Astrocyte (in vitro differentiated cells and primary cell): ENCODE data around the gene ZG16. TPM values are rescaled to one million over a fixed set of nuclear protein-coding genes. Genes with fewer than 3 reads are reported as not detected.

Experiments
- DNase-seq: peaks from one replicate; pipeline ENCODE4 v3.0.0-alpha.2; 2010; ENCODE audit warnings: low read depth
- FAIRE-seq: peaks from 2 replicates; lab custom pipeline; 2011; peaks lifted over from hg19 to GRCh38; lab: Jason Lieb, UNC
- H2AFZ ChIP-seq: 2 replicates; pipeline ENCODE4 v1.6.0; 2012; ENCODE audit warnings: low read depth, low read length, inconsistent platforms
- H3K27ac ChIP-seq: 2 replicates; pipeline ENCODE4 v1.5.1; 2011; ENCODE audit warnings: low read depth, low read length, inconsistent platforms
- H3K27me3 ChIP-seq: 2 replicates; pipeline ENCODE4 v1.6.0; 2011; ENCODE audit warnings: low read length, inconsistent platforms; ENCODE audit not compliant: insufficient read depth
- H3K36me3 ChIP-seq: 2 replicates; pipeline ENCODE4 v1.5.1; 2011; ENCODE audit warnings: low read length, inconsistent platforms; ENCODE audit not compliant: insufficient read depth
- H3K4me1 ChIP-seq: 2 replicates; pipeline ENCODE4 v1.5.1; 2011; ENCODE audit warnings: low read length, inconsistent platforms; ENCODE audit not compliant: insufficient read depth
- H3K4me2 ChIP-seq: 2 replicates; pipeline ENCODE4 v1.6.0; 2012; ENCODE audit warnings: low read length, inconsistent platforms
- H3K4me3 ChIP-seq: 2 replicates; pipeline ENCODE4 v1.5.1; 2011; ENCODE audit warnings: low read depth, mild to moderate bottlenecking, low read length, inconsistent platforms; ENCODE audit not compliant: insufficient read depth
- H3K79me2 ChIP-seq: 2 replicates; pipeline ENCODE4 v1.6.0; 2012; ENCODE audit warnings: mild to moderate bottlenecking, low read length, inconsistent platforms; ENCODE audit not compliant: insufficient read depth
- H3K9ac ChIP-seq: 2 replicates; pipeline ENCODE4 v1.6.0; 2012; ENCODE audit warnings: mild to moderate bottlenecking, low read length, inconsistent platforms
- H3K9me3 ChIP-seq: 2 replicates; pipeline ENCODE4 v1.5.1; 2012; ENCODE audit warnings: low read depth, mild to moderate bottlenecking, low read length, inconsistent platforms; ENCODE audit not compliant: insufficient read depth
- H4K20me1 ChIP-seq: 2 replicates; pipeline ENCODE4 v1.6.0; 2012; ENCODE audit warnings: low read length, inconsistent platforms; ENCODE audit not compliant: insufficient read depth
- H3K27ac Mint-ChIP-seq: one replicate; pipeline ENCODE4 v1.8.0; 2021; ENCODE audit warnings: mild to moderate bottlenecking, mixed read lengths; ENCODE audit not compliant: unreplicated experiment
- H3K27me3 Mint-ChIP-seq: one replicate; pipeline ENCODE4 v1.8.0; 2021; ENCODE audit warnings: low read depth, mixed read lengths; ENCODE audit not compliant: unreplicated experiment
- H3K36me3 Mint-ChIP-seq: one replicate; pipeline ENCODE4 v1.8.0; 2021; ENCODE audit warnings: low read depth, mixed read lengths; ENCODE audit not compliant: unreplicated experiment
- H3K4me1 Mint-ChIP-seq: one replicate; pipeline ENCODE4 v1.8.0; 2021; ENCODE audit warnings: low read depth, mixed read lengths; ENCODE audit not compliant: unreplicated experiment
- H3K4me3 Mint-ChIP-seq: one replicate; pipeline ENCODE4 v1.8.0; 2021; ENCODE audit warnings: mild to moderate bottlenecking, moderate library complexity, mixed read lengths; ENCODE audit not compliant: unreplicated experiment
- H3K9me3 Mint-ChIP-seq: one replicate; pipeline ENCODE4 v1.8.0; 2021; ENCODE audit warnings: mild to moderate bottlenecking, mixed read lengths; ENCODE audit not compliant: unreplicated experiment
- EZH2 ChIP-seq: IDR thresholded peaks from 2 replicates; pipeline ENCODE4 v1.6.1; 2012; ENCODE audit warnings: mild to moderate bottlenecking, low read length, inconsistent platforms; ENCODE audit not compliant: insufficient read depth
- total RNA-seq: library from RNA; stranded (reverse); gene quantifications from 2 replicates; pipeline ENCODE4 v1.2.1, GENCODE V29; 2021
- TF ChIP-seq, protein P1 (sequence below): IDR thresholded peaks from 2 replicates; pipeline ENCODE4 v1.5.1; 2011; ENCODE audit warnings: low read depth, mild to moderate bottlenecking, inconsistent platforms, low read length, moderate library complexity; ENCODE audit not compliant: insufficient read depth

The ZG16 gene
- total RNA-seq, 1 donor from 2014 or later: not detected

DNA sequence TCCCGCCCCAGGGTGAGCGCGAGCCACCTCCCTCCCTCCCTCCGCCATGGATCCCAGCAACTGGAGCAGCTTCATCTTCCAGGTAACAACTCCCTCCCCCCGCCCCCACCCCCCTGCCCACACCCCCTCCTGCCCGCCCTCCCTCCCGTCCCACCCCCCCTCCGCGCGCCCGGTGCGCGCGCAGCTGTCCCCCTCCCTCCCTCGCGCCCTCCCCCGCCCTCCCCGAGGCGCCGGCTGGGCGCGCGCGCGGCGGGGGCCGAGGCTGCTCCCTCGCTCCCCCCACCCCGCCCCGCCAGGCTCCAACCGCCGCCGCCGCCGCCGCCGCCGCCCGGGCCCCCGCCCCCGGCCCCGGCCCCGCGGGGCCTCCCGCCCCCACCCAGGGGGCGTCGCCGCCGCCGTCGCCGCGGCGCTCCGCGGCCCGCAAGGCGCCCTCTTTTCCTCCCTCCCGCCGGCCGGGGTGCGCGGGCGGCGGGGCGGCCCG is 28.1 kb downstream of the ZG16 start, which contains the start of gene MAZ:
Gene MAZ, plus strand, starts transcription at position 431 of the 481 bp plus-strand sequence. CDS start 173 bp downstream, outside the sequence.
- FAIRE-seq: no peak
- H3K36me3 ChIP-seq: peaks cover 9% of the 10 kb centered on the region
- DNase-seq: peak; percentile 88
- H3K79me2 ChIP-seq: peaks cover 34% of the 10 kb centered on the region
- H3K9ac ChIP-seq: peak within 1 kb of the TSS; percentile 94
- H3K27me3 ChIP-seq: no peaks in the 10 kb centered on the region
- peak within 1 kb of the TSS; percentile 98 for H3K4me3 Mint-ChIP-seq
- H3K9me3 Mint-ChIP-seq: no peaks in the 10 kb centered on the region
- H4K20me1 ChIP-seq: peaks cover 30% of the 10 kb centered on the region
- H3K4me2 ChIP-seq: peak within 1 kb of the TSS; percentile 96
- H3K27ac Mint-ChIP-seq: peak within 1 kb of the TSS; percentile 98
- H3K27me3 Mint-ChIP-seq: no peaks in the 10 kb centered on the region
- H3K4me1 Mint-ChIP-seq: peaks cover 29% of the 10 kb centered on the region
- H3K4me3 ChIP-seq: peak within 1 kb of the TSS; percentile 77
- peak within 1 kb of the TSS; percentile 91 for H3K27ac ChIP-seq
- TF ChIP-seq EZH2: no peak
- TF ChIP-seq, protein P1, sequence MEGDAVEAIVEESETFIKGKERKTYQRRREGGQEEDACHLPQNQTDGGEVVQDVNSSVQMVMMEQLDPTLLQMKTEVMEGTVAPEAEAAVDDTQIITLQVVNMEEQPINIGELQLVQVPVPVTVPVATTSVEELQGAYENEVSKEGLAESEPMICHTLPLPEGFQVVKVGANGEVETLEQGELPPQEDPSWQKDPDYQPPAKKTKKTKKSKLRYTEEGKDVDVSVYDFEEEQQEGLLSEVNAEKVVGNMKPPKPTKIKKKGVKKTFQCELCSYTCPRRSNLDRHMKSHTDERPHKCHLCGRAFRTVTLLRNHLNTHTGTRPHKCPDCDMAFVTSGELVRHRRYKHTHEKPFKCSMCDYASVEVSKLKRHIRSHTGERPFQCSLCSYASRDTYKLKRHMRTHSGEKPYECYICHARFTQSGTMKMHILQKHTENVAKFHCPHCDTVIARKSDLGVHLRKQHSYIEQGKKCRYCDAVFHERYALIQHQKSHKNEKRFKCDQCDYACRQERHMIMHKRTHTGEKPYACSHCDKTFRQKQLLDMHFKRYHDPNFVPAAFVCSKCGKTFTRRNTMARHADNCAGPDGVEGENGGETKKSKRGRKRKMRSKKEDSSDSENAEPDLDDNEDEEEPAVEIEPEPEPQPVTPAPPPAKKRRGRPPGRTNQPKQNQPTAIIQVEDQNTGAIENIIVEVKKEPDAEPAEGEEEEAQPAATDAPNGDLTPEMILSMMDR: no peak
- no peaks in the 10 kb centered on the region for H3K9me3 ChIP-seq
- H3K4me1 ChIP-seq: peaks cover 34% of the 10 kb centered on the region
- peak within 1 kb of the TSS; percentile 79 for H2AFZ ChIP-seq
- H3K36me3 Mint-ChIP-seq: peaks cover 13% of the 10 kb centered on the region

DNA sequence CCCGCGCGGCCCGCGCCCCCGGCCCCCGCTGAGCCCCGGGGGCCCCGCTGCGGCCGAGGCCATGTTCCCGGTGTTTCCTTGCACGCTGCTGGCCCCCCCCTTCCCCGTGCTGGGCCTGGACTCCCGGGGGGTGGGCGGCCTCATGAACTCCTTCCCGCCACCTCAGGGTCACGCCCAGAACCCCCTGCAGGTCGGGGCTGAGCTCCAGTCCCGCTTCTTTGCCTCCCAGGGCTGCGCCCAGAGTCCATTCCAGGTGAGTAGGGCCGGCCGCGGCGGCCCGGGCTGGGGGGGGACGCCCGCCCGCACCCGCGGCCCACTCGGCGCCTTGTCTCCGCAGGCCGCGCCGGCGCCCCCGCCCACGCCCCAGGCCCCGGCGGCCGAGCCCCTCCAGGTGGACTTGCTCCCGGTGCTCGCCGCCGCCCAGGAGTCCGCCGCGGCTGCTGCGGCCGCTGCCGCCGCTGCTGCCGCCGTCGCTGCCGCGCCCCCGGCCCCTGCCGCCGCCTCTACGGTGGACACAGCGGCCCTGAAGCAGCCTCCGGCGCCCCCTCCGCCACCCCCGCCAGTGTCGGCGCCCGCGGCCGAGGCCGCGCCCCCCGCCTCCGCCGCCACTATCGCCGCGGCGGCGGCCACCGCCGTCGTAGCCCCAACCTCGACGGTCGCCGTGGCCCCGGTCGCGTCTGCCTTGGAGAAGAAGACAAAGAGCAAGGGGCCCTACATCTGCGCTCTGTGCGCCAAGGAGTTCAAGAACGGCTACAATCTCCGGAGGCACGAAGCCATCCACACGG is 28.8 kb downstream of the ZG16 start:
- no peak for DNase-seq
- H3K4me2 ChIP-seq: peak overlapping the region; percentile 93
- Mint-ChIP-seq H3K4me3 (peak overlapping the region; percentile 91), H3K27ac (no peak overlapping the region), H3K4me1 (peaks cover 32% of the 10 kb centered on the region), H3K36me3 (peaks cover 9% of the 10 kb centered on the region), H3K27me3 (no peaks in the 10 kb centered on the region), H3K9me3 (no peaks in the 10 kb centered on the region)
- H3K4me3 ChIP-seq: peak overlapping the region; percentile 77
- peaks cover 34% of the 10 kb centered on the region for H3K79me2 ChIP-seq
- H3K9me3 ChIP-seq: no peaks in the 10 kb centered on the region
- peaks cover 34% of the 10 kb centered on the region for H4K20me1 ChIP-seq
- H3K9ac ChIP-seq: peak overlapping the region; percentile 84
- H3K27me3 ChIP-seq: no peaks in the 10 kb centered on the region
- H2AFZ ChIP-seq: peak overlapping the region; percentile 14
- TF ChIP-seq EZH2: no peak
- TF ChIP-seq, protein P1: no peak
- peaks cover 39% of the 10 kb centered on the region for H3K4me1 ChIP-seq
- H3K36me3 ChIP-seq: peaks cover 5% of the 10 kb centered on the region
- H3K27ac ChIP-seq: peak overlapping the region; percentile 68
- FAIRE-seq: no peak
